PC-9 (cell line): ENCODE results near the gene RHOA.

ENCODE experiments used
- CTCF ChIP-seq: fragments of 200-600 bp; sonication (generic); conservative IDR thresholded peaks from 2 replicates; pipeline ENCODE4 v1.6.1; 2017; ENCODE audit warnings: mixed run types, antibody characterized with exemption, mild to moderate bottlenecking, moderate library complexity
- EZH2 ChIP-seq: fragments of 200-600 bp; sonication (generic); IDR thresholded peaks from 2 replicates; pipeline ENCODE4 v1.8.0; 2017; ENCODE audit warnings: antibody characterized with exemption, low read depth

- TF ChIP-seq EZH2 = no peak
- TF ChIP-seq CTCF = no peak
Measured at GRCh38 chr3:49460956-49461355, 49.2 kb upstream of the RHOA start.
